GM12875 (cell line): ENCODE data around the gene ATP13A1.
"Not testable (repeated sequence)": the region's sequence is repeated elsewhere in the genome, so short reads cannot be mapped to it uniquely, and the experiment has no call there.

Source experiments
- H3K4me3 ChIP-seq: one replicate; pipeline ENCODE4 v1.5.1; 2011; ENCODE audit warnings: low read depth, low read length, control low read depth
- TF ChIP-seq, protein P1 (sequence below): IDR thresholded peaks from 2 replicates; pipeline ENCODE4 v1.5.1; 2011; ENCODE audit warnings: low read depth, mild to moderate bottlenecking, control low read depth, inconsistent platforms, low read length, moderate library complexity, borderline replicate concordance; ENCODE audit not compliant: insufficient read depth

The ATP13A1 gene

DNA sequence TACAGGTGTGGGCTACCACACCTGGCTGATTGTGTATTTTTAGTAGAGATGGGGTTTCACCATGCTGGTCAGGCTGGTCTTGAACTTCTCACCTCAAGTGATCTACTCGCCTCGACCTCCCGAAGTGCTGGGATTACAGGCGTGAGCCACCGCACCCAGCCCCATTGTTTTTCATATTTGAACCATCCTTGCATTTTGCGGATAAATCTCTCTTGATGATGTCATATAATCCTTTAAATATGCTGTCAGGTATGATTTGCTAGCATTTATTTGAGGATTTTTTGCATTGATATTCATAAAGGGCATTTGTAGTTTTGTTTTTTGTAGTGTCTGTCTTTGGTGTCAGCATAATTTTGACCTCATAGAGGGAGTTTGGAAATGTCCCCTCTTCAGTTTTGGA, 10.8 kb upstream of the ATP13A1 start:
- H3K4me3 ChIP-seq = no peak overlapping the region
- TF ChIP-seq, protein P1, sequence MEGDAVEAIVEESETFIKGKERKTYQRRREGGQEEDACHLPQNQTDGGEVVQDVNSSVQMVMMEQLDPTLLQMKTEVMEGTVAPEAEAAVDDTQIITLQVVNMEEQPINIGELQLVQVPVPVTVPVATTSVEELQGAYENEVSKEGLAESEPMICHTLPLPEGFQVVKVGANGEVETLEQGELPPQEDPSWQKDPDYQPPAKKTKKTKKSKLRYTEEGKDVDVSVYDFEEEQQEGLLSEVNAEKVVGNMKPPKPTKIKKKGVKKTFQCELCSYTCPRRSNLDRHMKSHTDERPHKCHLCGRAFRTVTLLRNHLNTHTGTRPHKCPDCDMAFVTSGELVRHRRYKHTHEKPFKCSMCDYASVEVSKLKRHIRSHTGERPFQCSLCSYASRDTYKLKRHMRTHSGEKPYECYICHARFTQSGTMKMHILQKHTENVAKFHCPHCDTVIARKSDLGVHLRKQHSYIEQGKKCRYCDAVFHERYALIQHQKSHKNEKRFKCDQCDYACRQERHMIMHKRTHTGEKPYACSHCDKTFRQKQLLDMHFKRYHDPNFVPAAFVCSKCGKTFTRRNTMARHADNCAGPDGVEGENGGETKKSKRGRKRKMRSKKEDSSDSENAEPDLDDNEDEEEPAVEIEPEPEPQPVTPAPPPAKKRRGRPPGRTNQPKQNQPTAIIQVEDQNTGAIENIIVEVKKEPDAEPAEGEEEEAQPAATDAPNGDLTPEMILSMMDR = no peak

DNA sequence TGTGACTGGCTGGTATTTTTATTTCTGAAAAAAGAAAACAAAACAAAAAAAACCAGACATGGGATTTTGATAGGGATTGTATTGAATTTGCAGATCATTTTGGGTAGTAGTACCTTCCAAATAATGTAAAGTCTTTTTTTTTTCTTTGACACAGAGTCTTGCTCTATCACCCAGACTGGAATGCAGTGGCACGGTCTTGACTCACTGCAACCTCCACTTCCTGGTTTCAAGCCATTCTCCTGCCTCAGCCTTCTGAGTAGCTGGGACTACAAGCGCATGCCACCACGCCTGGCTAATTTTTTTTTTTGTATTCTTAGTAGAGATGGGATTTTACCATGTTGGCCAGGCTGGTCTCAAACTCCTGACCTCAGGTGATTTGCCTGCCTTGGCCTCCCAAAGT, 9.3 kb upstream of the ATP13A1 start:
- TF ChIP-seq, protein P1 = no peak
- no peak overlapping the region for H3K4me3 ChIP-seq

DNA sequence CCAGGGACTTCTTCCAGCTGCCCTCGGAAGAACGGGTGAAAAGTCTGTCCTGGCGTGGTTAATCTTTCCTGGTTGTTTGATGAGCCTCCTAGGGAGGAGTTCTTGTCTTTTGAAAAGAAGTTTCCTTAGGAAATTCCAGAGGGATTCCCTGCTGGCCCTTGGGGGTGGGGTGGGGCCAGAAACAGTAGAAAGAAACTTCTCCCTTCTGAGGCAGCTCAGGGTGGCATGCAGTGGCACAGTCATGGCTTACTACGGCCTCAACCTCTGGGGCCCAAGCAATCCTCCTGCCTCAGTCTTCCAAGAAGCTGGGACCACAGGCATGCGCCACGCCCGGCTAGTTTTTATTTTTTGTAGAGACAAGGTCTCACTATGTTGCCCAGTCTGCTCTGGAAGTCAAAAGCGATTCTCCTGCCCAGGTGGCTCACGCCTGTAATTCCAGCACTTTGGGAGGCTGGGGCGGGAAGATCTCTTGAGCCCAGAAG, 6.6 kb upstream of the ATP13A1 start:
- TF ChIP-seq, protein P1 = no peak
- no peak overlapping the region for H3K4me3 ChIP-seq

- H3K4me3 ChIP-seq = peak within 1 kb of the TSS; percentile 95
- TF ChIP-seq, protein P1 = no peak
Observed at GRCh38 chr19:19668230-19669012, 4.9 kb upstream of the ATP13A1 start, which contains the start of gene ZNF101. Gene ZNF101 (plus strand): TSS chr19:19668839. CDS start chr19:19668964, 125 bp downstream.

DNA sequence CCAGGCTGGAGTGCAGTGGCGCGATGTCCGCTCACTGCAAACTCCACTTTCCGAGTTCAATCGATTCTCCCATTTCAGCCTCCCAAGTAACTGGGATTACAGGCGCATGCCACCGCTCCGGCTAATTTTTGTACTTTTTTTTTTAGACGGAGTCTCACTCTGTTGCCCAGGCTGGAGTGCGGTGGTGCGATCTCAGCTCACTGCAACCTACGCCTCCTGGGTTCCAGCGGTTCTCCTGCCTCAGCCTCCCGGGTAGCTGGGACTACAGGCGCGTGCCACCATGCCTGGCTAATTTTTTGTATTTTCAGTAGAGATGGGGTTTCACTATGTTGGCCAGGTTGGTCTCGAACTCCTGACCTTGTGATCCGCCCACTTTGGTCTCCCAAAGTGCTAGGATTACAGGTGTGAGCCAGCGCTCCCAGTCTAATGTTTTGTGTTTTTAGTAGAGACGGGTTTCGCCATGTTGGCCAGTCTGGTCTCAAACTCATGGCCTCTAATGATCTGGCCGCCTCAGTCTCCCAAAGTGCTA, 2.0 kb upstream of the ATP13A1 start:
- H3K4me3 ChIP-seq = not testable (repeated sequence)

- H3K4me3 ChIP-seq = peak overlapping the region; percentile 76
- TF ChIP-seq, protein P1 = no peak
Observed at GRCh38 chr19:19662871-19663255, 613 bp downstream of the ATP13A1 start.

- peak overlapping the region; percentile 76 for H3K4me3 ChIP-seq
- TF ChIP-seq, protein P1 = no peak
Observed at GRCh38 chr19:19662344-19662743, 1.1 kb downstream of the ATP13A1 start.
